Neural cell (in vitro differentiated cells): ENCODE results near the gene GNG12.

Experiments
- CTCF ChIP-seq: fragments of 450-650 bp; IDR thresholded peaks from 2 replicates; pipeline ENCODE4 v1.5.1; 2014; ENCODE audit warnings: antibody characterized with exemption, mild to moderate bottlenecking, moderate library complexity; ENCODE audit not compliant: poor library complexity, severe bottlenecking
- EZH2 ChIP-seq: fragments of 200-600, 300-800 bp; shearing (Covaris generic), sonication (generic); IDR thresholded peaks from 2 replicates; pipeline ENCODE4 v1.6.1; 2014; ENCODE audit warnings: antibody characterized with exemption, low read length, borderline replicate concordance, mild to moderate bottlenecking; ENCODE audit not compliant: insufficient read depth, poor library complexity, severe bottlenecking
- POLR2AphosphoS5 ChIP-seq: IDR thresholded peaks from 2 replicates; pipeline ENCODE4 v1.6.1; 2012
- REST ChIP-seq: IDR thresholded peaks from 2 replicates; pipeline ENCODE4 v1.6.1; 2012; ENCODE audit warnings: borderline replicate concordance

GRCh38 chr1:67850611-67851075 is 17.4 kb upstream of the GNG12 start:
- no peak for TF ChIP-seq EZH2
- no peak for TF ChIP-seq REST
- TF ChIP-seq CTCF = no peak
- no peak for TF ChIP-seq POLR2AphosphoS5
